ENCODE data around the gene PSME1. TPM values are rescaled to one million over a fixed set of nuclear protein-coding genes. Genes with fewer than 3 reads are reported as not detected.

PSME1 gene
- total and polyA plus RNA-seq, 10 of the 15 experiments (the other 5 are each of a cell fraction or from before 2014, with no cell fraction given) = 250 to 1,378 (median 412) TPM

DNA sequence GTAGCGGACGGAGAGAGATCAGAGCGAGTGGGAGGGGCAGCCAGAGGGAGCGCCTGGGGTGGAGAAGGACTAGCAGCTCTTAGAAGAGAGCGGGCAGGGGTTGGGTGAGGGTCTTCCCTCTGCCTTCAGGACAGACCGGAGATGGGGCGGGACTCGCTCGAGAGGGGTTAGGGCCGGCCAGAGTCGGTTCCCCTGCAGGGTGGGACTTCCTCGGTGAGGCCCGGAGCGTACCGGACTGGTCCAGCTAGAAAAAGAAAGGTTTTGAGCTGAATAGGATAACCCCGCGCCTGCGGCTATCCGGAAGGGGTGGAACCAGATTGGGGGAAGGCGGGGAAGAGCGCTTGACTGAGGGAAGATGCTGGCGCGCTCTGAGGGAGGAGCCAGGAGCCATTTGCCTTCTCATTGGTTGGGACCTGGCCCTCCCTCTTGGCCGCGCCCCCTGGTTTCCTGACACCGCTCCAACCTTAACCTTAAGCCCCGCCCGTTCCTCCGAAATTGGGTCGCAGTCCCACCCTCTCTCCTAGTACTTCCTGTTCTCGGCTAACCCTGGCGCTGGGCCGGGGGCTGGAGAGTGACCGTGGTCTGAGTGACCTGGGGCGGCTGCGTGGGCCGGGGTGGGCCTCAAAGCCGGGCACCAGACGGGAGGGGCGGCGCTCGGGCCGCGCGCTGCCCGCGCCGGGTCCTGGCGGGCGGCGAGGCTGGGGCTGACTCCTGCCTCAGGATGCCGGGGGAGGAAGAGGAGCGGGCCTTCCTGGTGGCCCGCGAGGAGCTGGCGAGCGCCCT is 11.2 kb downstream of the PSME1 start, which contains the start of gene RNF31 (continued):
- TF ChIP-seq, protein P1, sequence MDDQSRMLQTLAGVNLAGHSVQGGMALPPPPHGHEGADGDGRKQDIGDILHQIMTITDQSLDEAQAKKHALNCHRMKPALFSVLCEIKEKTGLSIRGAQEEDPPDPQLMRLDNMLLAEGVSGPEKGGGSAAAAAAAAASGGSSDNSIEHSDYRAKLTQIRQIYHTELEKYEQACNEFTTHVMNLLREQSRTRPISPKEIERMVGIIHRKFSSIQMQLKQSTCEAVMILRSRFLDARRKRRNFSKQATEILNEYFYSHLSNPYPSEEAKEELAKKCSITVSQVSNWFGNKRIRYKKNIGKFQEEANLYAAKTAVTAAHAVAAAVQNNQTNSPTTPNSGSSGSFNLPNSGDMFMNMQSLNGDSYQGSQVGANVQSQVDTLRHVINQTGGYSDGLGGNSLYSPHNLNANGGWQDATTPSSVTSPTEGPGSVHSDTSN (IDR thresholded peaks at IDR 0.05; ENCODE audit: insufficient replicate concordance, low read depth, low read length) = peak; percentile 22
- TF ChIP-seq KDM1A (IDR thresholded peaks at IDR 0.05; ENCODE audit: borderline replicate concordance) (no peak), SMC3 (IDR thresholded peaks at IDR 0.05; ENCODE audit: borderline replicate concordance, low read length) (no peak), IRF4 (IDR thresholded peaks at IDR 0.05; ENCODE audit: low read depth, low read length) (no peak), KAT2A (conservative IDR thresholded peaks at IDR 0.05; ENCODE audit: control insufficient read depth, low read depth, low read length) (no peak), RAD51 (IDR thresholded peaks at IDR 0.05) (no peak), POLR2A (IDR thresholded peaks at IDR 0.05; ENCODE audit: low read depth, low read length) (peak; percentile 28), ETV6 (conservative IDR thresholded peaks at IDR 0.05 in 1 of 2, IDR thresholded peaks at IDR 0.05 in 1 of 2; ENCODE audit: borderline replicate concordance in 1 of 2, low read depth in 1 of 2) (no peak), GABPA (IDR thresholded peaks at IDR 0.05; ENCODE audit: low read depth) (peak; percentile 81), NFYB (IDR thresholded peaks at IDR 0.05; ENCODE audit: insufficient read depth, low read depth, low read length) (peak; percentile 89), TAF1 (IDR thresholded peaks at IDR 0.05; ENCODE audit: borderline replicate concordance, low read depth, low read length) (peak; percentile 35; the same call in 1 of the 2 replicates), TCF3 (IDR thresholded peaks at IDR 0.05; ENCODE audit: borderline replicate concordance, insufficient read depth, low read depth, low read length) (no peak), ZNF217 (IDR thresholded peaks at IDR 0.05) (no peak), NFIC (IDR thresholded peaks at IDR 0.05; ENCODE audit: low read depth, low read length) (no peak)
- TF ChIP-seq, protein P2, sequence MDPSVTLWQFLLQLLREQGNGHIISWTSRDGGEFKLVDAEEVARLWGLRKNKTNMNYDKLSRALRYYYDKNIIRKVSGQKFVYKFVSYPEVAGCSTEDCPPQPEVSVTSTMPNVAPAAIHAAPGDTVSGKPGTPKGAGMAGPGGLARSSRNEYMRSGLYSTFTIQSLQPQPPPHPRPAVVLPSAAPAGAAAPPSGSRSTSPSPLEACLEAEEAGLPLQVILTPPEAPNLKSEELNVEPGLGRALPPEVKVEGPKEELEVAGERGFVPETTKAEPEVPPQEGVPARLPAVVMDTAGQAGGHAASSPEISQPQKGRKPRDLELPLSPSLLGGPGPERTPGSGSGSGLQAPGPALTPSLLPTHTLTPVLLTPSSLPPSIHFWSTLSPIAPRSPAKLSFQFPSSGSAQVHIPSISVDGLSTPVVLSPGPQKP (IDR thresholded peaks at IDR 0.05; ENCODE audit: low read depth, low read length) = 0 out of 2 replicates have a peak, but pooled peaks have one; percentile 39
- TF ChIP-seq, protein P3, sequence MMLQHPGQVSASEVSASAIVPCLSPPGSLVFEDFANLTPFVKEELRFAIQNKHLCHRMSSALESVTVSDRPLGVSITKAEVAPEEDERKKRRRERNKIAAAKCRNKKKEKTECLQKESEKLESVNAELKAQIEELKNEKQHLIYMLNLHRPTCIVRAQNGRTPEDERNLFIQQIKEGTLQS (IDR thresholded peaks at IDR 0.05; ENCODE audit: borderline replicate concordance, extremely low read depth, low read depth, low read length) = no peak
- TF ChIP-seq, protein P4, sequence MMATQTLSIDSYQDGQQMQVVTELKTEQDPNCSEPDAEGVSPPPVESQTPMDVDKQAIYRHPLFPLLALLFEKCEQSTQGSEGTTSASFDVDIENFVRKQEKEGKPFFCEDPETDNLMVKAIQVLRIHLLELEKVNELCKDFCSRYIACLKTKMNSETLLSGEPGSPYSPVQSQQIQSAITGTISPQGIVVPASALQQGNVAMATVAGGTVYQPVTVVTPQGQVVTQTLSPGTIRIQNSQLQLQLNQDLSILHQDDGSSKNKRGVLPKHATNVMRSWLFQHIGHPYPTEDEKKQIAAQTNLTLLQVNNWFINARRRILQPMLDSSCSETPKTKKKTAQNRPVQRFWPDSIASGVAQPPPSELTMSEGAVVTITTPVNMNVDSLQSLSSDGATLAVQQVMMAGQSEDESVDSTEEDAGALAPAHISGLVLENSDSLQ (IDR thresholded peaks at IDR 0.05) = peak; percentile 73
- TF ChIP-seq, protein P5, sequence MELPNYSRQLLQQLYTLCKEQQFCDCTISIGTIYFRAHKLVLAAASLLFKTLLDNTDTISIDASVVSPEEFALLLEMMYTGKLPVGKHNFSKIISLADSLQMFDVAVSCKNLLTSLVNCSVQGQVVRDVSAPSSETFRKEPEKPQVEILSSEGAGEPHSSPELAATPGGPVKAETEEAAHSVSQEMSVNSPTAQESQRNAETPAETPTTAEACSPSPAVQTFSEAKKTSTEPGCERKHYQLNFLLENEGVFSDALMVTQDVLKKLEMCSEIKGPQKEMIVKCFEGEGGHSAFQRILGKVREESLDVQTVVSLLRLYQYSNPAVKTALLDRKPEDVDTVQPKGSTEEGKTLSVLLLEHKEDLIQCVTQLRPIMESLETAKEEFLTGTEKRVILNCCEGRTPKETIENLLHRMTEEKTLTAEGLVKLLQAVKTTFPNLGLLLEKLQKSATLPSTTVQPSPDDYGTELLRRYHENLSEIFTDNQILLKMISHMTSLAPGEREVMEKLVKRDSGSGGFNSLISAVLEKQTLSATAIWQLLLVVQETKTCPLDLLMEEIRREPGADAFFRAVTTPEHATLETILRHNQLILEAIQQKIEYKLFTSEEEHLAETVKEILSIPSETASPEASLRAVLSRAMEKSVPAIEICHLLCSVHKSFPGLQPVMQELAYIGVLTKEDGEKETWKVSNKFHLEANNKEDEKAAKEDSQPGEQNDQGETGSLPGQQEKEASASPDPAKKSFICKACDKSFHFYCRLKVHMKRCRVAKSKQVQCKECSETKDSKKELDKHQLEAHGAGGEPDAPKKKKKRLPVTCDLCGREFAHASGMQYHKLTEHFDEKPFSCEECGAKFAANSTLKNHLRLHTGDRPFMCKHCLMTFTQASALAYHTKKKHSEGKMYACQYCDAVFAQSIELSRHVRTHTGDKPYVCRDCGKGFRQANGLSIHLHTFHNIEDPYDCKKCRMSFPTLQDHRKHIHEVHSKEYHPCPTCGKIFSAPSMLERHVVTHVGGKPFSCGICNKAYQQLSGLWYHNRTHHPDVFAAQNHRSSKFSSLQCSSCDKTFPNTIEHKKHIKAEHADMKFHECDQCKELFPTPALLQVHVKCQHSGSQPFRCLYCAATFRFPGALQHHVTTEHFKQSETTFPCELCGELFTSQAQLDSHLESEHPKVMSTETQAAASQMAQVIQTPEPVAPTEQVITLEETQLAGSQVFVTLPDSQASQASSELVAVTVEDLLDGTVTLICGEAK (IDR thresholded peaks at IDR 0.05; ENCODE audit: borderline replicate concordance) = peak; percentile 75; the same call in 1 of the 2 replicates
